ENCODE measurements around the gene CPLX1. TPM values are rescaled to one million over a fixed set of nuclear protein-coding genes. Genes with fewer than 3 reads are reported as not detected.
A peak's percentile ranks its signal among the peaks of the same experiment; 100 is the strongest.

Gene CPLX1
- total and polyA plus RNA-seq, 12 donors = 1.5 to 10.8 (median 2.3) TPM

GRCh38 chr4:858831-859451, 33.0 kb upstream of the CPLX1 start:
- peaks cover 0 to 94% (median 57%) of the 10 kb centered on the region in 9 donors for H3K36me3 ChIP-seq
- ATAC-seq (peak in 1 of 8 donors; percentile 51), DNase-seq (no peak)
- 96% methylated on average over 31 of the region's 31 CpGs for WGBS, 2 donors
- intact Hi-C loops (cut with DNase I) = no loop called here
- TF ChIP-seq, protein P1, sequence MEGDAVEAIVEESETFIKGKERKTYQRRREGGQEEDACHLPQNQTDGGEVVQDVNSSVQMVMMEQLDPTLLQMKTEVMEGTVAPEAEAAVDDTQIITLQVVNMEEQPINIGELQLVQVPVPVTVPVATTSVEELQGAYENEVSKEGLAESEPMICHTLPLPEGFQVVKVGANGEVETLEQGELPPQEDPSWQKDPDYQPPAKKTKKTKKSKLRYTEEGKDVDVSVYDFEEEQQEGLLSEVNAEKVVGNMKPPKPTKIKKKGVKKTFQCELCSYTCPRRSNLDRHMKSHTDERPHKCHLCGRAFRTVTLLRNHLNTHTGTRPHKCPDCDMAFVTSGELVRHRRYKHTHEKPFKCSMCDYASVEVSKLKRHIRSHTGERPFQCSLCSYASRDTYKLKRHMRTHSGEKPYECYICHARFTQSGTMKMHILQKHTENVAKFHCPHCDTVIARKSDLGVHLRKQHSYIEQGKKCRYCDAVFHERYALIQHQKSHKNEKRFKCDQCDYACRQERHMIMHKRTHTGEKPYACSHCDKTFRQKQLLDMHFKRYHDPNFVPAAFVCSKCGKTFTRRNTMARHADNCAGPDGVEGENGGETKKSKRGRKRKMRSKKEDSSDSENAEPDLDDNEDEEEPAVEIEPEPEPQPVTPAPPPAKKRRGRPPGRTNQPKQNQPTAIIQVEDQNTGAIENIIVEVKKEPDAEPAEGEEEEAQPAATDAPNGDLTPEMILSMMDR (IDR thresholded peaks at IDR 0.05) = no peak
- no peak overlapping the region for H3K4me3 ChIP-seq
- no peaks in the 10 kb centered on the region for H3K27me3 ChIP-seq
- peaks cover 0 to 7% (median 0%) of the 10 kb centered on the region in 11 donors for H3K9me3 ChIP-seq
- H3K27ac ChIP-seq = no peak overlapping the region
- H3K4me1 ChIP-seq = no peaks in the 10 kb centered on the region

DNA sequence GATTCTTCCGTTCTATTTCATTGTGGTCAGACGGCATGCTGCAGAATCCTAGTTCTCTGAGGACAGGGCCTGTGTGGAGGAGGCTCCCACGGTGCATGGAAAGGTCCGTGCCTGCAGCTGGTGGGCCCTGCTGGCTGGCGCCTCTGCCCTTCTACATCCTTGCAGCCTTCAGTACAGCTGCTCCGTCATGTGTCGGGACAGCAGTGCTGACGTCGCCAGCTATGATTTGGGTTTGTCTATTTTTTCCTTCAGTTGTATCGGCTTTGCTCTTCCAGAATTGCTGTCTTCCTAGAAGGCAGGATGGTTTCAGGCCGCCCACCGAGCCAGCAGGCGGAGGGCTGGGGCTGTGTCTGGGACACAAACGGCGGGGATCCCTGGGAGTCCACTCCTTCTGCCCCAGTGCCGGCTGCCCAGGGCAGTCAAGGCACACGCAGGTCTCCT, 32.1 kb upstream of the CPLX1 start:
- Histone ChIP-seq H3K27ac (no peak overlapping the region), H3K4me3 (no peak overlapping the region), H3K27me3 (no peaks in the 10 kb centered on the region), H3K4me1 (no peaks in the 10 kb centered on the region), H3K36me3 (peaks cover 0 to 94% (median 48%) of the 10 kb centered on the region in 9 donors), H3K9me3 (peaks cover 0 to 7% (median 0%) of the 10 kb centered on the region in 11 donors)
- no peak for ATAC-seq
- intact Hi-C loops (cut with DNase I) = no loop called here
- no peak for DNase-seq
- TF ChIP-seq, protein P1 (IDR thresholded peaks at IDR 0.05) = no peak
- WGBS, 2 donors = 95 to 96% methylated on average over 17 of the region's 17 CpGs

GRCh38 chr4:857461-857860, 31.5 kb upstream of the CPLX1 start:
- DNase-seq = no peak
- H3K9me3 ChIP-seq = peaks cover 0 to 2% (median 0%) of the 10 kb centered on the region in 11 donors
- no peaks in the 10 kb centered on the region for H3K27me3 ChIP-seq
- no peak overlapping the region for H3K27ac ChIP-seq
- 91 to 98% methylated on average over 11 of the region's 11 CpGs for WGBS, 2 donors
- ATAC-seq = no peak
- TF ChIP-seq, protein P1 (IDR thresholded peaks at IDR 0.05) = no peak
- intact Hi-C loops (cut with DNase I) = no loop called here
- H3K4me1 ChIP-seq = no peaks in the 10 kb centered on the region
- H3K36me3 ChIP-seq = peaks cover 0 to 94% (median 42%) of the 10 kb centered on the region in 9 donors
- no peak overlapping the region for H3K4me3 ChIP-seq

DNA sequence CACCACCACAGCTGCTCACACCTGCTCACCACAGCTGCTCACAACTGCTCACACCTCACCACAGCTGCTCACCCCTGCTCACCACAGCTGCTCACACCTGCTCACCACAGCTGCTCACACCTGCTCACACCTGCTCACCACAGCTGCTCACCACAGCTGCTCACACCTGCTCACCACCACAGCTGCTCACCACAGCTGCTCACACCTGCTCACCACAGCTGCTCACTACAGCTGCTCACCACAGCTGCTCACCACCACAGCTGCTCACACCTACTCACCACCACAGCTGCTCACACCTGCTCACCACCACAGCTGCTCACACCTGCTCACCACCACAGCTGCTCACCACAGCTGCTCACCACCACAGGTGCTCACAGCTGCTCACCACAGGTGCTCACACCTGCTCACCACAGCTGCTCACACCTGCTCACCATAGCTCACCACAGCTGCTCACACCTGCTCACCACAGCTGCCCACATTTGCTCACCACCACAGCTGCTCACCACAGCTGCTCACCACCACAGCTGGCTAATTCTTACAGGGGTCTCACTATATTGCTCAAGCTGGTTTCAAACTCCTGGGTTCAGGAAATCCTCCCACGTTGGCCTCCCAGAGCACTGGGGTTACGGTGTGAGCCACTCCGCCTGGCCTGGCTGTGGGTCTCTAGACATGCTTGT, 30.4 kb upstream of the CPLX1 start:
- TF ChIP-seq, protein P1 (IDR thresholded peaks at IDR 0.05) = no peak
- peaks cover 0 to 94% (median 33%) of the 10 kb centered on the region in 9 donors for H3K36me3 ChIP-seq
- no peaks in the 10 kb centered on the region for H3K9me3 ChIP-seq
- H3K4me1 ChIP-seq = no peaks in the 10 kb centered on the region
- ATAC-seq (no peak), DNase-seq (no peak)
- 91 to 95% methylated on average over 3 of the region's 3 CpGs for WGBS, 2 donors
- no peak overlapping the region for H3K4me3 ChIP-seq
- no peak overlapping the region for H3K27ac ChIP-seq
- intact Hi-C loops (cut with DNase I) = no loop called here
- no peaks in the 10 kb centered on the region for H3K27me3 ChIP-seq

Measured in heart right ventricle (tissue), 16 donors.